Activated T-cell treated with anti-CD3 and anti-CD28 coated beads, Interleukin-2, amount 50 U/mL, for 1 hour (primary cell): ENCODE results near the gene KCNN1.

Experiments
- DNase-seq: peaks from one replicate; pipeline ENCODE4 v3.0.0-alpha.2; 2020

Gene KCNN1

DNA sequence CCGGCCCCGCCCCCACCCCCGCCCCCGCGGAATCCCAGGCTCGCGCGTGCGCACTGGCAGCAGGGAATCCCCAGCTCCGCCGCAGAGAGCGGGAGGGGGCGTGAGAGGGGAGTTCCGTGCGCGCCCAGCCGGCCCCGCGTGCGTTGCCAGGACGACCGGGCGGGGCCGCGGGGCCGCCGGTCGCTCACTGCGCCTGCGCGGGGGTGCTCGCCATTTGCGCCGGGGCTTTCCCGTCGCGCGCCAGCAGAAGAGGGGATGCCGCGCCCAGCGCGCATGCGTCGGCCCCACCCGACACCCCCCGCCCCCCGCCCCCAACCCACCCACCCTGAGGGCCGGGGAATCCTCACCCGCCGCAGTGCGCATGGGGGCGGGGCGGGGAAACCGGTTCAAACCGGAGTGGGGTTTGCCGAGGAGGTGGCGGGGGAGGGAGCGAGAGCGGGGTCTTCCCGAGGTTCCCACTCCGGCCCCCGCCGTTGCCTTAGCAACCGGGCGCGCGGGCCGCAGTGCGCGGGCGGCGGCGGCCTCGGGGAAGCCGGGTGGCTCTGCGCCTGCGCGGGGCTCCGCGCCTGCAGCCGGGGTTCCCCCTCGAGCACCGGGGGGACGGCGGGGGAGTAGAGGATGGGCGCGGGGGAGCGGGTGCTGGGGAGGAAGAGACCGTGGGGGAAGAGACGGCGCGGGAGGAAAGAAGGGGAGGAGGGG, 18.9 kb upstream of the KCNN1 start:
- peak; percentile 96 for DNase-seq

DNA sequence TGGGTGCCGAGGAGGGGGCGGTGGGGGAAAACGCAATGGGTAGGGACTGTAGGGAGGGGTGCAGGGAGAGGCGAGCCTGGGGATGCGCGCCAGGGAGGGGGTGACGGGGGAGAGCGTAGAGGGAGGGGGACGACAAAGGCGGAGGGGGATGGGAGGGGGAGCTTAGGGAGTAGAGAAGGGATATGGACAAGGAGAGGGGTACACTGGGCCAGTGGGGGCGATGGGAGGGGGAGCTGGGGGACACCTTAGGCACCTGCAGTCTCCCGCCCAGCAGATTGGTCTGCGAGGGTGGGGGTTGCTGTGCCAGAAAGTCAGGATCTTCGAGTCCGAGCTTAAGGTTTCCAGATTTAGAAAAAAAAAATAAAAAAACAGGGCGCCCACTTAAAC, 18.4 kb upstream of the KCNN1 start:
- DNase-seq = no peak

DNA sequence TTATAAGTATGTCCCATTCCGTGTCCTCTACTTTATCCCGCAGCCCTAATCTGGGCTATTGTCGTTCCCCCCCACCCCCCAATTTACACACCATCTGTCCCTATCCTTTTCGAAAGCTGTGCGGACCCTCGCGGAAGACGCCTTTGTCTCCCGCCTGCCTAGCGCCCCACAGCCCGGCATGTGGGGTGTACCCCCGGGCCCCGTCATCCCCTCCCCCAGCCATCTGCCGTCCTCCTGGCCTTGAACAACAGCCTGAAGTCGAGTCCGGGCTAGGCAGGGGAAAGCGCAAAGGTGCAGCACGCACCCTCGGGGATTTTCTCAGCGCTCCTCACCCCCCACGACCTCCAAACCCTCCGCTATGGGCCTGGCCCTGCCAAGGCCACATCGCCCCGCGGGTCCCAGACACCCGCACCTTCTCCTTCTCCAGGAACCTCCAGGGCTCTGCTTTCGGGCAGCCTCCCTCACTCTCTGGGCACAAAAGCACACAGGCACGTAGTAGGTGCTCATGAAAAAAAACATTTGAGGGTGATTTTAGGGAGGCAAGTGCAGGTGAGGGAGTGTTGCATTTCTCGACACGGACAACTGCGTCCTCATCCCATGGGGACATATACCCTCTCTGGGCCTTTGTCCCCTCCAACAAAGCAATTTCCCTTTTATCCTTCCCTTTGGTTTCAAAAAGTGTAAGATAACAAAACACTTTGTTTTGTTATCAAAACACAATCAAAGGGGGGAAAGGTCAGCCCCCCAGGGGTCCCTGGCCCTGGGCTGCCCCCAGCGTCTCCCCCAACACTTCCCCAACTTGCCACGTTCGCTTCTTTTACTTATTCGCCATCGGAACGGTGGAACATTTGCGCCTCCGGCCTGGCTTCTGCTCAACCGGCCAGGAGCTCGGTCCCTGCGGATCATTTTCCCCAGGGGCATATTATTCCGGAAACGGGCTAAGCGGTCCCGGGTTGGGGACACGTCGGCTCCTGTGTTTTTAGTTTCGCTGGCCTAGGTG, 17.7 kb upstream of the KCNN1 start:
- peak; percentile 46 for DNase-seq

DNA sequence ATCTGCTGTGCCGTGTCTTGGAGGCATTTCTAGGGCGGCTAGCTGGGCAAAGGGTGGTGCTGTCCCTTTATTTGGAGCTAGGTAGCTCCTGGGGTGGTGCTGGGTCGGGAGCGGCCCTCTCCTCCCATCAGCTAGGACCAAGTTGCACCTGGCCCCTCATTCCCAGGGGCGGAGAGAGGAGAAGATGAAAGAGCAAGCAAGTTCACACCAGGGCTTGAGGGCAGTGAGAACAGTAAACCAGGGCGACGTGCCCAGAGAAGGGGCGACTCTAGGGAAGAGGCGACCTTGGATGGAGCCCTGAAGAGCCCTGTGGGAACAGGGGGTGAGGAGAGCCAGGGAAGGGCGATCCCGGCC, 17.0 kb upstream of the KCNN1 start:
- no peak for DNase-seq

DNA sequence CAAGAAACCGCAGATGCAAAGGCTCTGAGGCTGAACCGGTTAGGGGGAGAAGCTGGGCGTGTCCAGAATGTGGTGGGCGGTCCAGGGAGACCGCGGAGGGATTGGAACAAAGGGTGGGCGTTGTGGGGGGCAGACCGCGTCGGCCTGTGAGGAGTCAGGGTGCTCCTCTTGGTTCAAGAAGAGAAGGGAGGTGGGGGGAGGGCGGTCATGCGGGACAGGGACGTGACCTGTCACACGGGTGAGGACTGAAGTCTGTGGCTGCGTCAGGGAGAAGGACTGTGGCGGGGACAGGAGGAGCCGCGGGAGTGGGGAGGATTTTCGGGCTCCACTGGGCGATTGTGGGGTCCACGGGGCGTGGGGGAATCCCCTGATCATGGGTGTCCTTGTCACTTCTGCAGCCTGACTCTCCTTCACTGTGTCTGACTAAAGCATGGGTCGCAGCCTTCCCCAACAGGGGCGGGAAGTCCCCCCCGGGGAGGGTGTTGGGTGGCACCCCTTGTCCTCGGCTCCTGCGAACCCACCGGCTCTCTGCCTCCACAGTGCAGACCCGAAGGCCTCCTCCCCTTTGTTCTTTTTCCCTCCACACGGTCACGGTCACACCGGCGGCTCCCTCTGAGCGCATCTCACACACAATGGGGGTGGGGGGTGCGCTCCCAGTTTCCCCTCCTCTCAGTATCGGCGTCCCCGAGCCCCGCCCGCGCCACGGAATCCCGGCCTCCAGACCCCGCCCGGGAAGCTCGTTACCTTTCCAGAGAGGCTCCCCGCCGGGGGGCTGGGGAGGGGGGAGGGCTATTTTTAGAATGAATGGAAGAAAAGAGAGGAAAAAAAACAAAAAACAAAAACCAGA, 16.4 kb upstream of the KCNN1 start:
- peak; percentile 59 for DNase-seq

DNA sequence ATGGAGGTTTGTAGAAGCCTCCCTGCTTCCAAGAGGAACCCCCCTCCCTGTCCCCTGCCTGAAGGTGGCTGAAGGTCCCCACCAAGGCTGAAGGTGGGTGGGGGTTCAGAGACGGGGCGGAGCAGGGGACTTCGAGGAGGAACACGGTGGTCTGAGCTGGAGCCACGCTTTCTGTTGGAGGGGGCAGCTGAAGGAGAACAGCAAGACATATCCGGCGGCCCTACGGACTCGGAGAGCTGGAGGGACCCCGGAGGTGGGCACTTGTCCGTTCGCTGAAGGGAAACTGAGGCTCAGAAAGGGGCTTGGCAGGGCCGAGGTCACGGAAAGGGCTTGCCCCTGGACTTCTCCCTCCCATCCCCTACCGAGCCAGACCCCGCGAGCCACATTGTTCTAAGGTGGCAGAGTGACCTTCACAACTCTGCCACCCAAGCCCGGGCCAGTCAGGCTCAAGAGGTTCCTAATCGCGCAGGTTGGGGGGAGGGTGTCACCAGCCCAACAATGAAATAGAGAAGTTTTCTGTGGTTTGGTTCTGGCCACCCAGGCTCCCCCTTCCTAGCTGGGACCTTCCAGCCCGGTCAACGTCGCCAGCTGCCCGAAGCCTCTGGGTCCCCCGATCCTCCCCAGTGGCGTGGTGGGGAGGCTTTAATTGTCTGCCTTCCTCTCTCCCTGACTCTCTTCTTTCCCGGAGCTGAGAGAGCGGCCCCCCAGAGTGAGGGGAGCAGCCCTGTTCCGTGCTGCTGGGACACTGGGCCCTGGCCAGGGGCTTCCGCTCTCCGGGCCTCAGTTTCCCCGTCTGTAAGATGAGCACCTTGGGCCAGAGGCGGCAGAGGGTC, 15.5 kb upstream of the KCNN1 start:
- DNase-seq = no peak

DNA sequence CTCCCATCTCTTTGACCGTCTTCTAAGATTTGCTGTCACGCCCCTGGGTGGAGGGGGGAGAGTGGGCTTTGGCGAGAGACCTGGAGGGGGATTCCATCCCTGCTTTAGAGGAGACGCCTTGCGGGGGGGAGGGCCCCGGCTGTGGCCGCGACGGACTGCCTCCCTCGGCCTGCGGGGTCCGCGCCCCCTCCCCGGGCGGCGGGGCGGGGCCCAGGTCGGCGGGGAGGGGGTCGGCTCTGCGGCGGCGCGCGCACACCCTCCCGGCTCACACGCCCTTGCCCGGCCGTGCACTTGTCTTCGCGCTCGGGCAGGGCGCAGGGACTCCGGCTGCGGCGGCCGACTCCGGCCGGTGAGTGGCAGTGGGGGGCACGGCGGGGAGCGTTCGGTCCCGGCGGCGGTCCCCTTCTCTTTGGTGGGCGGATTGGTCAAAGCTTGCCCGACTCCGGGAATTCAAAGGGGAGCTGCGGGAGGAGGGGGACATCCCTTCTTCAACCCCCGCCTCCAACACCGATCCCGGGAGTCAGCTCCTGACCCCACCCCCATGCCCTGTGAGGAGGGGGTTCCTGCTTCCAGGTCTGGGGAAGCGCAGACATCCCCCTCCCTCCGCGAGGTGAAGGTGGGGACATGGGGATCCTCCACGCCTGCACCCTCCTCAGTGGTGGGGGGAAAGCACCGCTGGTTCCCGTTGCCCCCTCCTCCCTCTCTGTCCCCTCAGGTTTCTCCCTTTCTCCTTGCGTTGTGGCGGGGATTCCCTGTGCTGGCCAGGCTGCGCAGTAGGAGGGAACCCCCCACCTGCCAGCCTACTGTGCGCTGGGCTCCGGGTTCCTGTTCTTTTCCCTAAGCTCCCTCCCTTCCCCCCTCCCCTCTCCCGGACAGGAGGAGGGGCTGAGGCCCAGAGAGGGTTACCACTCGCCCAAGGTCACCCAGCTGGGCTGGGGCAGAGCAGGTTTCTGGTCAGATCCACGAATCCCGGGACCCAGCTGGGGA, 14.6 kb upstream of the KCNN1 start:
- DNase-seq = no peak

DNA sequence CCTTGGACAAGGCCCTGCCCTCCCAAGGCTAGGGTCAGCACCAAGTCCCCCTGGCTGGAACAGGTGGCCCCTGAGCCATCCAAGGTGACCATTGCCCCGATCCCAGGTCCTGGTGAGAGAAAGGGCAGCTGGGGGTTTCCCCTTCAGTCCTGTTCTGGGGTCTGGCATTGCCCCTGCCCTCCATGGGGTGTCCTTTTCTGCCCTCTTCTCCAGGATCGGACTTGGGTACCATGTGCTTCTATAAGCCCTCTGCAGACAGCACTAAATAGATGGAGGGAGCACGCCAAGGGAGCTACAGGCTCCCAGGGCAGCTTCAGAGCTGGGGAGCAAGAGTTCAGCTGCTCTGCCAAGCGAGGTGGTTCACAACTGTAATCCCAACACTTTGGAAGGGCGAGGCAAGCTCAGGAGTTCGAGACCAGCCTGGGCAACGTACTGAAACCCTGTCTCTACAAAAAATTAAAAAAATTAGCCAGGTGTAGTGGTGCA, 13.5 kb upstream of the KCNN1 start:
- DNase-seq = no peak

DNA sequence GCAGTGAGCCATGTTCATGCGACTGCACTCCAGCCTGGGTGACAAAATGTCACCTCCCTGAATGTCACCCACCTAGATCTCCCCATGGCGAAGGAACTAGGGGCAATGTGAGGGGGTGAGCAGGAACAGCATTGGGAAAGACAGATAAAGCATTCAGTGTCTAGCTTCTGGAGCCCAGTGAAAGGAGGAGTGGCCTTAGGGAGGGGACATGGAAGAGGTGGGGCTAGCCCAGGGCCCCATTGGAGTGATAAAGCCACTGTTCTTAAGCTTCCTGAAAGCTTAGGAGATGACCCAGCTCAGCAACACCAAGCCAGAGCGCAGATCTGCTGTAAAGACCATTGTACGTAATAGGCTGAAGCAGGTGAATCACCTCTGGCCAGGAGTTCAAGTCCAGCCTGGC, 13.0 kb upstream of the KCNN1 start:
- DNase-seq = no peak

DNA sequence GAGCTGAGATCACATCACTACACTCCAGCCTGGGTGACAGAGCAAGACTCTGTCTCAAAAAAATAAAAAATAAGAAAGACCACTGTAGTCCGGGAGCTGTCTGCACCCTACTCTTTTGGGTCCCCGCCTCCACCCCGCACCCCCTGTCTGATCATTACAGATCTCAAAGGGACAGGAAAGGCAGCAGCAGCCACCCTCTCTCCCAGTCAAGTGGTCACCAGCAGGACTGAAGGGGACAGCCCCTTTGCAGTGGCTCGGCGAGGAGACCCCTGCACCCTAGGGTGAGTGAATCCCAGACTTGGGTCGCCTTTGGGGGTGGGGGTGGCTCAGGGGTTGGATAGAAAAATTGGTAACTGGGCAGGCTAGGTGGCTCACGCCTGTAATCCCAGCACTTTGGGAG, 12.5 kb upstream of the KCNN1 start:
- no peak for DNase-seq

DNA sequence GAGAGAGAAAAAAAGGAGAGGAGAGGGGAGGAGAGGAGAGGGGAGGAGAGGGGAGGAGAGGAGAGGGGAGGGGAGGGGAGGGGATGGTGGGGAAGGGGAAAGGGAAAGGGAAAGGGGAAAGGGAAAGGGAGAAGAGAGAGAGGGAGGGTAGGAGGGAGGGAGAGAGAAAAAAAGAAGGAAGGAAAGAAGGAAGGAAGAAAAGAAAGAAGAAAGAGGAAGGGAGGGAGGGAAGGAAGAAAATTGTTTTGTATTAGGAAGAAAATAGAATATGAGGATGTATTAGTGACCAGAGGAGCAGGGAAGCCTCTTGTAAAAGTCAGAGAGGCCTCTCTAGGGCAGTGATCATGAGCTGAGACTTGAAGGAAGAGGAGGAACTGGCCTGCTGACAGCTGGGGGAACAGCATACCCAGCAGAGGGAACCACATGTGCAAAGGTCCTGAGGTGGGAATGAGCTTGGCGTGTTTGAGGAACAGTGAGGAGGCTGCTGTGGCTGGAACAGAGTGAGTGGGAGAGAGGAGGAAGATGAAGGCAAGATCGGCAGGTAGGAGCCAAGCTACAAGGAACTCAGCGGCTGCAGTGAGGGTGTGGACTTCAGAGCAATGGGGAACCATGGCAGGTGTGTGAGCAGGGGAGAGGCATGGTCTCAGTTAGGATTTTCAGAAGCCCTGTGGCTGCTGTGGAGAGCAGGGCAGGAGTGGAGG, 9.6 kb upstream of the KCNN1 start:
- no peak for DNase-seq

DNA sequence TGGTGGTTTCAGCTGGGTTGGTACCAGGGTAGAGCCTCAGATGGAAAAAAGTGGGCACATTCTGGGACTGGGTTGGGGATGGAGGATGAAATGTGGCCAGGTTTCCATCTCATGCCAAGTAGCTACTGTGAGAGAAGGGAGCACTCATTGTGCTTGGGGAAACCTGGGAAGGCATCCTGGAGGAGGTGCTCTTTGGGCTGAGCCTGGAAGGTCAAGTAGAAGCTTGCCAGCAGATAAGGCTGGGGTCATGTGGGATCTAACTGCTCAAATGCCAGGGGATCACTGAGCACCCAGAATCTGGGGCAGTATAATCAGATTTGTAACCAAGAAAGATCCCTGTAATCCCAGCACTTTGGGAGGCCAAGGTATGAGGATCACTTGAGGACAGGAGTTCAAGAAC, 9.0 kb upstream of the KCNN1 start:
- DNase-seq = no peak

DNA sequence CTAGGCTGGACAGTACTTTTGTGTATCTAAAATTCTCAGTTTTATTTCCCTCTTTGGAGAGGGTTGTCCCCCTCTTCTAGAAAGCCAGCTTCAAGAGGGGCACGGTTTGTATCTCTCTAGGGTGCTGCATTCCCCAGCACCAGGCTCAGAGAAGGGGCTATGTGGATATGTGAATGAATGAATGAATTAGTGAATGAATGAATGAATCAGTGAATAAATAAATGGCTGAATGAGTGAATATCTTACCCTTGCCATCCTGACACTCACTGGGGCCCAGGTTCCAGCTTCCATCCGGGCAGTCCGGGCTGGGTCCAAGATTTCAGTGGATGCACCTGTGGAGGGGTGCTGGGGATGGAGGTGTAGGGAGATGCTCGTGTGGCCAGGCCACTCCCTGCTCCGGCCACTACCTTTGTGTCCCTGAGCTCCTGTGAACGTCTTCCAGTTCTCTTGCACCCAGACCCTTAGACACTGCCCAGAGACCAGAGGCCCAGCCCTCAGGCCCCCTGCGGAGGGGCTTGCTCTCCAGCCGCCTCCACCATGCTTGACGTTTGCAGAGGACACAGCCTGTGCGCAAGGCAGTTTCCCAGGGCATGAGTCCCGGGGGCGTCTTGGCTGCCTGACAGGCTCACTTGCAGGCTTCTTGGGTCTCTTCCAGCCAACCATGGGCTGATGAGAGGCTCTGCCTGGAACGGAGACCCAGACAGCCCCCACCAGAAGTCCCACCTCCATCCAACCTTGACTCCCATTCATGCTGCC, 2.8 kb upstream of the KCNN1 start:
- DNase-seq = no peak

DNA sequence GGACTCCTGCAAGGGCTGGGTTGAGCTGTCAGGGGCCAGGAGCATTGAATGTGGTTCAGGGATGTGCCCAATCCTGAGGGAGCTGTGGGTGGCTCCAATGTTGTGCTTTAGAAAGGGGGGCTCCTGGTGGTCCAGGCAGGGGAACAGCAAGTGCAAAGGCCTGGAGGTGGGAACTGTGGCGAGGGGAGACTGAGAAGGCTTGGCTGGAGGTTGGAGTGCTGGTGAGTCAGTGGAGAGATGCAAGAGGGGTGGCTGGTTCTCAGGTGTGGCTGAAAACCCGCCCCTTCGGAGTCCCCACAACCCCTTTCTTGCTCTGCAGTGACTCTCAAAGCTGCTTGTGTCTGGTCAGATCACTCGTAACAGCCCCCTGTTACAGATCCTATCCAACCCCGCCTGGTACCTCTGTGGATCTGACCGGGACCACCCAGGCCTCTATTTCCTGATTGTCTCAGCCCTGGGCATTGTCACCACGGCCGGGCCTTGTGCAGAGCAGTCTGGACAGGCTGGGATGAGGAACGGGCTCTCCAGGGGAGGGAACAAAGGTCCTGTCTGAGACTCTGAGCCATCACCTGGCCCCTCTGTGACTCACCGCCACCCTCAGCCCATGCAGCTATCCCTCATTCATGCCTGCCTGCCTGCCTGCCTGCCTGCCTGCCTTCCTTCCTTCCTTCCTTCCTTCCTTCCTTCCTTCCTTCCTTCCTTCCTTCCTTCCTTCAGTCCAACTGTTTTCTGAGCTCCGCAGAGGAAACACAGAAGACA, 1.4 kb upstream of the KCNN1 start:
- DNase-seq = no peak

DNA sequence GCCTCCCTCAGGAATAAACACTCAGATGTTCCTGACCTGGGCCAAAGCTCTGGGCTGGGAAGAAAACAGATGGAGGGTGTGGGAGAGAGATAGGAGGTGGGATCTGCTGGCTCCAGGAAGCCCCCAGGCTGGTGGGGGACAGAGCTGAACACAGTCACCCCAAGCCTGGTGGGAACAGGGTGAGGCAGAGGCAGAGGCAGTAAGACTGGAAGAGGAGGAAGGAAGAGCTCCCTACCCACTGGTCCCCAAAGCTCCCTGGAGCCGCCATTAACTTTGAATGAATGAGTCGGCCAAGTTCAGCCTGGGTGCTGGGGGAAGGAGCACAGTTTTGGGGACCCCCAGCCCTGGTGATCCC, 801 bp upstream of the KCNN1 start:
- no peak for DNase-seq

DNA sequence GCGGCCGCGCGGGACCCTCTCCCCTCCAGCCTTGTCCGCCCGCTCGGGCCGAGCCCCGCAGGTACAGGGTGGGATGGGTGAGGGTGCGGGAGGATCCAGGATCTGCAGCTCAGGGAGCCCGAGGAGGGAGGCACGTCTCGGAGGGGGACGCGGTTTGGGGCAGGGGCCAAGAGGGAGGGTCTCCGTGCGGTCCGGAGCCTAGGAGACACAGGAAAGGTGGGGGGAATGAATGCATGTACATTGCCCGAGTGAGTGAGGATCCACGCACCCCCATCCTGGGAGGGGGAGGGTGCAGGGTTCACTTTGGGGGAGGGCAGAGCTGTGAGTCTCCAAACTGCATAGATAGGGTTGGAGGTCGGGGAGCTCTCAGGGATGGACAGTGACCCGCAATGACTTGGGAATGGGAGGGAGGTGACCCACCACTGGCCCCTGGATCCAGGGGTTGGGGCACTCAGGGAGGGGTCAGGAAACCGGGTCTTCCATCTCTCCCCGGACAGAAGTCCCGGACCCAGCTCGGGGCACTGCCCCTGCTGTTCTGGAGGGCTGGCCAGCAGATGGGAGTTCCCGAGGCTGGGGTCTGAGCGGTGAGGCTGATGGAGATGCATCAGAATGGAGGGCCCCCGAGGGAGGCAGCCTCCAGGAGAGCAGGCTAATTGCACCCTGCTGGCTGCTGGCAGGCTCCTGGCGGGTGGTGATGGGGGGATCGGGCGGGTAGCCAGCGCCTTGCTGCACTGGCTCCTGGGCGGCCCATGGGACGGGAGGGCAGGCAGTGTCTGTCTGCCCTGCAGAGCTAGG, 547 bp downstream of the KCNN1 start:
- no peak for DNase-seq

DNA sequence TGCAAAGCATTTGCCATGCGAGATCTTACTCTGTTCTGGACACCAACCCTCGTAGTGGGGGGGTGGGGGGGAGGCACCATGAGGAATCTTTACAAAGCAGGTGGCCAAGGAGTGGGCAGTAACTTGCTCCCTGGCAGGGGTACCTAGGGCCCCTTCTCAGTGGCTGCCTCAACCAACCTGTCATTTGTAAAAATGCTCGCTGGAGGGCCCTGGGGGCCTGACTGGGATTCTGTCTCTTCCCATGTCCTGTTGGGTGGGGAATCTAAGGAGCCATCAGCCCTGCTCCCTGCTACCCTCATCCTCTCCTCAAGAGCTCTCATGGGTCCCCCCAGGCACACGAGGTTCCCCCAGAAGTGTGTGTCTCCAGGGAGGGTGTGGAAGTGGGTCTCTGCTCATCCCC, 1.5 kb downstream of the KCNN1 start:
- no peak for DNase-seq
